H9 (cell line): ENCODE results near the gene MOB3A. TPM values are rescaled to one million over a fixed set of nuclear protein-coding genes. Genes with fewer than 3 reads are reported as not detected.
A peak's percentile ranks its signal among the peaks of the same experiment; 100 is the strongest.

Source experiments
- DNase-seq: peaks from one replicate; pipeline ENCODE4 v3.0.0-alpha.2; 2017
- H2AFZ ChIP-seq: one replicate; pipeline ENCODE4 v1.6.1; 2013; ENCODE audit warnings: mild to moderate bottlenecking, low read length, control low read depth, moderate library complexity
- H2AK5ac ChIP-seq: 2 replicates; pipeline ENCODE4 v1.6.1; 2013; ENCODE audit warnings: low read length, control low read depth, mixed read lengths; ENCODE audit not compliant: insufficient read length
- H2BK120ac ChIP-seq: one replicate; pipeline ENCODE4 v1.6.1; 2013; ENCODE audit warnings: low read depth, mild to moderate bottlenecking, low read length, control low read depth, inconsistent platforms; ENCODE audit not compliant: poor library complexity, severe bottlenecking
- H2BK12ac ChIP-seq: 2 replicates; pipeline ENCODE4 v1.6.1; 2013; ENCODE audit warnings: low read length, control low read depth, mixed read lengths, low read depth; ENCODE audit not compliant: insufficient read length
- H2BK15ac ChIP-seq: 2 replicates; pipeline ENCODE4 v1.6.1; 2013; ENCODE audit warnings: low read depth, low read length, control low read depth
- H2BK20ac ChIP-seq: one replicate; pipeline ENCODE4 v1.6.1; 2013; ENCODE audit warnings: low read depth, mild to moderate bottlenecking, low read length, control low read depth, inconsistent platforms; ENCODE audit not compliant: poor library complexity, severe bottlenecking
- H2BK5ac ChIP-seq: 2 replicates; pipeline ENCODE4 v1.6.1; 2013; ENCODE audit warnings: low read length, control low read depth, mixed read lengths; ENCODE audit not compliant: insufficient read length
- H3K14ac ChIP-seq: 2 replicates; pipeline ENCODE4 v1.6.1; 2013; ENCODE audit warnings: low read length, control low read depth; ENCODE audit not compliant: insufficient read depth
- H3K18ac ChIP-seq: 2 replicates; pipeline ENCODE4 v1.6.1; 2013; ENCODE audit warnings: low read depth, mild to moderate bottlenecking, mixed read lengths, low read length, control low read depth; ENCODE audit not compliant: insufficient read length
- H3K23ac ChIP-seq: 2 replicates; pipeline ENCODE4 v1.6.1; 2013; ENCODE audit warnings: low read length, control low read depth, mixed read lengths, low read depth; ENCODE audit not compliant: insufficient read length
- H3K23me2 ChIP-seq: 2 replicates; pipeline ENCODE4 v1.6.1; 2013; ENCODE audit warnings: low read depth, mild to moderate bottlenecking, mixed read lengths, low read length, control low read depth; ENCODE audit not compliant: insufficient read length, poor library complexity, severe bottlenecking
- H3K27ac ChIP-seq: 2 replicates; pipeline ENCODE4 v1.5.1; 2013; ENCODE audit warnings: low read length, control low read depth, mixed read lengths, low read depth; ENCODE audit not compliant: insufficient read length
- H3K27me3 ChIP-seq: 2 replicates; pipeline ENCODE4 v1.6.1; 2013; ENCODE audit warnings: low read length, control low read depth, inconsistent platforms; ENCODE audit not compliant: insufficient read depth
- H3K4ac ChIP-seq: 2 replicates; pipeline ENCODE4 v1.6.1; 2013; ENCODE audit warnings: low read depth, mild to moderate bottlenecking, control low read depth, inconsistent platforms, low read length, moderate library complexity
- H3K4me1 ChIP-seq: 2 replicates; pipeline ENCODE4 v1.6.1; 2013; ENCODE audit warnings: low read length, control low read depth, inconsistent platforms; ENCODE audit not compliant: insufficient read depth
- H3K4me2 ChIP-seq: 2 replicates; pipeline ENCODE4 v1.6.1; 2013; ENCODE audit warnings: low read length, control low read depth, mixed read lengths; ENCODE audit not compliant: insufficient read length, insufficient read depth
- H3K56ac ChIP-seq: 2 replicates; pipeline ENCODE4 v1.6.1; 2013; ENCODE audit warnings: low read depth, mild to moderate bottlenecking, mixed read lengths, low read length, control low read depth; ENCODE audit not compliant: insufficient read length
- H3K79me1 ChIP-seq: 2 replicates; pipeline ENCODE4 v1.6.1; 2013; ENCODE audit warnings: low read depth, mild to moderate bottlenecking, moderate library complexity, low read length, control low read depth, inconsistent platforms; ENCODE audit not compliant: insufficient read depth, poor library complexity, severe bottlenecking
- H3K79me2 ChIP-seq: 2 replicates; pipeline ENCODE4 v1.6.1; 2013; ENCODE audit warnings: low read length, control low read depth, inconsistent platforms; ENCODE audit not compliant: insufficient read depth
- H3K9ac ChIP-seq: 2 replicates; pipeline ENCODE4 v1.6.1; 2013; ENCODE audit warnings: low read length, control low read depth, mixed read lengths; ENCODE audit not compliant: insufficient read length; ENCODE audit errors: extremely low read depth
- H3K9me3 ChIP-seq: one replicate; pipeline ENCODE4 v1.6.1; 2013; ENCODE audit warnings: low read depth, low read length, inconsistent platforms; ENCODE audit not compliant: control insufficient read depth
- H3T11ph ChIP-seq: one replicate; pipeline ENCODE4 v1.6.1; 2013; ENCODE audit warnings: mild to moderate bottlenecking, low read length, control low read depth, inconsistent platforms
- H4K20me1 ChIP-seq: one replicate; pipeline ENCODE4 v1.6.1; 2013; ENCODE audit not compliant: control insufficient read depth, insufficient read length, insufficient read depth
- H4K5ac ChIP-seq: 2 replicates; pipeline ENCODE4 v1.6.1; 2013; ENCODE audit warnings: low read depth, mild to moderate bottlenecking, mixed read lengths, low read length, control low read depth; ENCODE audit not compliant: insufficient read length
- H4K8ac ChIP-seq: replicated peaks from 2 replicates; pipeline ENCODE4 v1.6.1; 2013; ENCODE audit warnings: low read length, control low read depth, mixed read lengths, low read depth; ENCODE audit not compliant: insufficient read length
- H4K91ac ChIP-seq: 2 replicates; pipeline ENCODE4 v1.6.1; 2013; ENCODE audit warnings: low read depth, mild to moderate bottlenecking, moderate library complexity, mixed read lengths, low read length, control low read depth; ENCODE audit not compliant: insufficient read length
- H3K27ac Mint-ChIP-seq, 3 experiments: 2 replicates in 2 of 3; 3 replicates in 1 of 3; pipeline ENCODE4 v1.8.0; 2020 to 2021; ENCODE audit warnings: mixed read lengths in 3 of 3, mild to moderate bottlenecking in 1 of 3, moderate library complexity in 1 of 3
- H3K27me3 Mint-ChIP-seq: 2 replicates; pipeline ENCODE4 v1.8.0; 2021; ENCODE audit warnings: low read depth, mild to moderate bottlenecking, moderate library complexity, mixed read lengths
- H3K36me3 Mint-ChIP-seq, 3 experiments: 2 replicates in 2 of 3; 3 replicates in 1 of 3; pipeline ENCODE4 v1.8.0; 2020 to 2021; ENCODE audit warnings: low read depth in 3 of 3, mixed read lengths in 3 of 3; ENCODE audit not compliant: insufficient read depth in 1 of 3
- H3K4me1 Mint-ChIP-seq, 2 experiments: 2 replicates each; pipeline ENCODE4 v1.8.0; 2020; ENCODE audit warnings: mixed read lengths in 2 of 2
- H3K4me3 Mint-ChIP-seq, 2 experiments: 2 replicates in 1 of 2; 3 replicates in 1 of 2; pipeline ENCODE4 v1.8.0; 2020 to 2021; ENCODE audit warnings: mild to moderate bottlenecking in 2 of 2, mixed read lengths in 2 of 2, moderate library complexity in 1 of 2
- H3K9me3 Mint-ChIP-seq, 2 experiments: 2 replicates in 1 of 2; 3 replicates in 1 of 2; pipeline ENCODE4 v1.8.0; 2020; ENCODE audit warnings: mild to moderate bottlenecking in 2 of 2, mixed read lengths in 2 of 2, moderate library complexity in 1 of 2
- CTCF ChIP-seq: fragments of 200-600 bp; sonication (generic); conservative IDR thresholded peaks from 3 replicates; pipeline ENCODE4 v1.8.0; 2021; ENCODE audit warnings: antibody characterized with exemption, mild to moderate bottlenecking
- WGBS: extraction: QIAGEN DNeasy Blood & Tissue Kit; methylation state at CpG from one replicate; pipeline ENCODE4 v1.1.7; 2013; ENCODE audit warnings: missing lambda C conversion rate, low lambda C conversion rate, mixed read lengths; ENCODE audit not compliant: insufficient read length; ENCODE audit errors: extremely low coverage; 5-methylcytosine and 5-hydroxymethylcytosine counted together
- long read RNA-seq: library from polyadenylated mRNA; unstranded; transcript quantifications from one replicate; pipeline ENCODE4 v2.0.0, GENCODE V29; 2020
- total RNA-seq: library from RNA; stranded (reverse); gene quantifications from 2 replicates; pipeline ENCODE4 v1.2.1, GENCODE V29; 2021

The MOB3A gene
- 11.5 and 13.3 TPM in 2 replicates for total RNA-seq
- long read RNA-seq, transcript MOB3A-201 (5 exons, 3,391 nt): major isoform, 28 of 44 reads
- long read RNA-seq, partial matches to known transcripts: 1 of 44 reads
- long read RNA-seq, other reads (novel, unspliced or antisense): 15 of 44 reads

GRCh38 chr19:2096034-2096479, at the start of gene MOB3A:
MOB3A (minus strand) TSS chr19:2096326; CDS start chr19:2078560, 17,766 bp downstream.
- H3K9me3 Mint-ChIP-seq: no peaks in the 10 kb centered on the region
- peaks cover 7 to 9% of the 10 kb centered on the region in 2 experiments for H3K4me1 Mint-ChIP-seq
- Histone ChIP-seq H3K56ac (no peak within 1 kb of the TSS), H3K79me2 (no peaks in the 10 kb centered on the region), H2BK12ac (no peak within 1 kb of the TSS), H4K8ac (no peak within 1 kb of the TSS), H3K23ac (no peak within 1 kb of the TSS), H2BK5ac (no peak within 1 kb of the TSS), H3K9ac (no peak within 1 kb of the TSS), H4K20me1 (no peaks in the 10 kb centered on the region), H2AK5ac (no peak within 1 kb of the TSS), H3K4ac (no peak within 1 kb of the TSS), H2BK120ac (no peak within 1 kb of the TSS), H3K9me3 (no peaks in the 10 kb centered on the region), H3K4me1 (no peaks in the 10 kb centered on the region), H3K27ac (no peak within 1 kb of the TSS), H3K4me2 (peak within 1 kb of the TSS; percentile 72), H4K5ac (no peak within 1 kb of the TSS), H3T11ph (no peak within 1 kb of the TSS), H3K23me2 (no peaks in the 10 kb centered on the region), H3K18ac (peak within 1 kb of the TSS; percentile 50), H3K27me3 (no peaks in the 10 kb centered on the region), H3K14ac (no peak within 1 kb of the TSS), H4K91ac (no peak within 1 kb of the TSS), H3K79me1 (no peaks in the 10 kb centered on the region), H2BK20ac (no peak within 1 kb of the TSS), H2BK15ac (no peak within 1 kb of the TSS), H2AFZ (no peak within 1 kb of the TSS)
- peaks cover 0 to 13% (median 11%) of the 10 kb centered on the region in 3 experiments; a peak in 5 of 7 replicates for H3K36me3 Mint-ChIP-seq
- H3K27me3 Mint-ChIP-seq: no peaks in the 10 kb centered on the region
- peak within 1 kb of the TSS; percentile 84 to 97 (median 92); a peak in 5 of 7 replicates for H3K27ac Mint-ChIP-seq
- DNase-seq: no peak
- WGBS: no CpG with 5 or more reads among the region's 56 CpGs
- peak within 1 kb of the TSS; percentile 79 to 91 for H3K4me3 Mint-ChIP-seq
- TF ChIP-seq CTCF: peak; percentile 64; the same call in 2 of the 3 replicates
